ENCODE measurements around the gene KBTBD13. TPM values are rescaled to one million over a fixed set of nuclear protein-coding genes. Genes with fewer than 3 reads are reported as not detected.

Gene KBTBD13
- total RNA-seq, 4 donors from 2014 or later, result 0.38 TPM; not detected in 3

GRCh38 chr15:65060641-65061397 lies 15.7 kb upstream of the KBTBD13 start:
- H3K27me3 ChIP-seq, result no peaks in the 10 kb centered on the region
- no peak for DNase-seq
- peaks cover 0 to 21% (median 2%) of the 10 kb centered on the region in 4 donors for H3K4me1 ChIP-seq
- no peaks in the 10 kb centered on the region for H3K9me3 ChIP-seq
- H3K27ac ChIP-seq, result peak overlapping the region in 2 of 4 donors; percentile 18 to 39
- TF ChIP-seq CTCF (IDR thresholded peaks at IDR 0.05), result no peak
- TF ChIP-seq POLR2A (IDR thresholded peaks at IDR 0.05), result no peak
- H3K36me3 ChIP-seq, result no peaks in the 10 kb centered on the region
- no peak overlapping the region for H3K4me3 ChIP-seq

GRCh38 chr15:65062061-65062460 lies 14.5 kb upstream of the KBTBD13 start:
- Histone ChIP-seq H3K4me3 (no peak overlapping the region), H3K4me1 (peaks cover 0 to 12% (median 2%) of the 10 kb centered on the region in 4 donors), H3K27me3 (peaks cover 0 to under 1% of the 10 kb centered on the region in 2 donors), H3K36me3 (no peaks in the 10 kb centered on the region), H3K9me3 (no peaks in the 10 kb centered on the region), H3K27ac (peak overlapping the region in 1 of 4 donors; percentile 22)
- no peak for DNase-seq
- TF ChIP-seq POLR2A (IDR thresholded peaks at IDR 0.05), result no peak

GRCh38 chr15:65062726-65063125 lies 13.8 kb upstream of the KBTBD13 start:
- TF ChIP-seq POLR2A (IDR thresholded peaks at IDR 0.05), result no peak
- TF ChIP-seq CTCF (IDR thresholded peaks at IDR 0.05), result no peak
- Histone ChIP-seq H3K4me1 (peaks cover 0 to 18% (median under 1%) of the 10 kb centered on the region in 4 donors), H3K36me3 (no peaks in the 10 kb centered on the region), H3K4me3 (no peak overlapping the region), H3K27ac (peak overlapping the region in 2 of 4 donors; percentile 16 to 22), H3K9me3 (no peaks in the 10 kb centered on the region), H3K27me3 (peaks cover 0 to 7% of the 10 kb centered on the region in 2 donors)
- DNase-seq, result no peak

GRCh38 chr15:65066001-65066634 lies 10.4 kb upstream of the KBTBD13 start:
- peaks cover 0 to 23% (median 0%) of the 10 kb centered on the region in 4 donors for H3K4me1 ChIP-seq
- H3K4me3 ChIP-seq, result peak overlapping the region in 3 of 4 donors; percentile 26 to 46 (median 29)
- DNase-seq, result no peak
- H3K36me3 ChIP-seq, result no peaks in the 10 kb centered on the region
- no peaks in the 10 kb centered on the region for H3K9me3 ChIP-seq
- peak overlapping the region in 1 of 4 donors; percentile 74 for H3K27ac ChIP-seq
- TF ChIP-seq CTCF (IDR thresholded peaks at IDR 0.05) (no peak), POLR2A (IDR thresholded peaks at IDR 0.05) (no peak)
- H3K27me3 ChIP-seq, result peaks cover 0 to 9% of the 10 kb centered on the region in 2 donors

- DNase-seq, result no peak
- Histone ChIP-seq H3K9me3 (no peaks in the 10 kb centered on the region), H3K27me3 (peaks cover 0 to 9% of the 10 kb centered on the region in 2 donors), H3K4me1 (peaks cover 0 to 26% (median 0%) of the 10 kb centered on the region in 4 donors), H3K36me3 (no peaks in the 10 kb centered on the region), H3K4me3 (peak overlapping the region; percentile 29 to 67 (median 42)), H3K27ac (peak overlapping the region; percentile 62 to 80 (median 74))
- no peak for TF ChIP-seq POLR2A (IDR thresholded peaks at IDR 0.05)
- no peak for TF ChIP-seq CTCF (IDR thresholded peaks at IDR 0.05)
Observed at GRCh38 chr15:65066635-65067316, 9.8 kb upstream of the KBTBD13 start.

Data from Peyer's patch (tissue), 4 donors.